ENCODE results near the gene ZNF790.
"Not testable (repeated sequence)": the region's sequence is repeated elsewhere in the genome, so short reads cannot be mapped to it uniquely, and the experiment has no call there.

Gene ZNF790

GRCh38 chr19:36821758-36822157, 16.4 kb downstream of the ZNF790 start:
- Histone ChIP-seq H3K9ac (ENCODE audit: low read length) (no peak overlapping the region), H3K36me3 (ENCODE audit: control insufficient read depth, insufficient read depth, low read length, severe bottlenecking) (peaks cover 90% of the 10 kb centered on the region), H3K27me3 (replicated peaks; ENCODE audit: control insufficient read depth, insufficient read depth, low read length) (no peaks in the 10 kb centered on the region), H3K9me3 (ENCODE audit: control insufficient read depth, low read length) (peaks cover 99% of the 10 kb centered on the region), H3K4me3 (ENCODE audit: low read length) (peak overlapping the region; percentile 67), H3K4me1 (ENCODE audit: control insufficient read depth, insufficient read depth, low read length) (no peaks in the 10 kb centered on the region)
- no peak for DNase-seq (ENCODE audit: low read depth)

GRCh38 chr19:36819130-36819630, 19.0 kb downstream of the ZNF790 start:
- H3K9me3 ChIP-seq (ENCODE audit: control insufficient read depth, low read length) = peaks cover 99% of the 10 kb centered on the region
- no peak for DNase-seq (ENCODE audit: low read depth)
- no peaks in the 10 kb centered on the region for H3K27me3 ChIP-seq (replicated peaks; ENCODE audit: control insufficient read depth, insufficient read depth, low read length)
- H3K36me3 ChIP-seq (ENCODE audit: control insufficient read depth, insufficient read depth, low read length, severe bottlenecking) = peaks cover 96% of the 10 kb centered on the region
- H3K9ac ChIP-seq (ENCODE audit: low read length) = no peak overlapping the region
- H3K4me1 ChIP-seq (ENCODE audit: control insufficient read depth, insufficient read depth, low read length) = no peaks in the 10 kb centered on the region
- H3K4me3 ChIP-seq (ENCODE audit: low read length) = peak overlapping the region; percentile 66

GRCh38 chr19:36807029-36807428, 31.2 kb downstream of the ZNF790 start:
- DNase-seq (ENCODE audit: low read depth) = no peak
- Histone ChIP-seq H3K27me3 (replicated peaks; ENCODE audit: control insufficient read depth, insufficient read depth, low read length) (no peaks in the 10 kb centered on the region), H3K4me1 (ENCODE audit: control insufficient read depth, insufficient read depth, low read length) (no peaks in the 10 kb centered on the region), H3K4me3 (ENCODE audit: low read length) (no peak overlapping the region), H3K9me3 (ENCODE audit: control insufficient read depth, low read length) (peaks cover 93% of the 10 kb centered on the region), H3K36me3 (ENCODE audit: control insufficient read depth, insufficient read depth, low read length, severe bottlenecking) (peaks cover 40% of the 10 kb centered on the region), H3K9ac (ENCODE audit: low read length) (no peak overlapping the region)

GRCh38 chr19:36805364-36805763, 32.8 kb downstream of the ZNF790 start:
- no peaks in the 10 kb centered on the region for H3K4me1 ChIP-seq (ENCODE audit: control insufficient read depth, insufficient read depth, low read length)
- no peak overlapping the region for H3K4me3 ChIP-seq (ENCODE audit: low read length)
- peaks cover 76% of the 10 kb centered on the region for H3K9me3 ChIP-seq (ENCODE audit: control insufficient read depth, low read length)
- no peak for DNase-seq (ENCODE audit: low read depth)
- H3K27me3 ChIP-seq (replicated peaks; ENCODE audit: control insufficient read depth, insufficient read depth, low read length) = no peaks in the 10 kb centered on the region
- peaks cover 39% of the 10 kb centered on the region for H3K36me3 ChIP-seq (ENCODE audit: control insufficient read depth, insufficient read depth, low read length, severe bottlenecking)
- no peak overlapping the region for H3K9ac ChIP-seq (ENCODE audit: low read length)

GRCh38 chr19:36797786-36798108, 40.4 kb downstream of the ZNF790 start:
- Histone ChIP-seq H3K4me3 (ENCODE audit: low read length) (peak overlapping the region; percentile 99), H3K9ac (ENCODE audit: low read length) (peak overlapping the region; percentile 89), H3K36me3 (ENCODE audit: control insufficient read depth, insufficient read depth, low read length, severe bottlenecking) (peaks cover 25% of the 10 kb centered on the region), H3K27me3 (replicated peaks; ENCODE audit: control insufficient read depth, insufficient read depth, low read length) (no peaks in the 10 kb centered on the region), H3K9me3 (ENCODE audit: control insufficient read depth, low read length) (peaks cover 23% of the 10 kb centered on the region), H3K4me1 (ENCODE audit: control insufficient read depth, insufficient read depth, low read length) (peaks cover 7% of the 10 kb centered on the region)
- DNase-seq (ENCODE audit: low read depth) = no peak

- H3K9me3 ChIP-seq (ENCODE audit: control insufficient read depth, low read length) = peaks cover 21% of the 10 kb centered on the region
- peak overlapping the region; percentile 99 for H3K4me3 ChIP-seq (ENCODE audit: low read length)
- DNase-seq (ENCODE audit: low read depth) = no peak
Measured at GRCh38 chr19:36796714-36796992, 41.5 kb downstream of the ZNF790 start.

GRCh38 chr19:36791420-36792141, 46.6 kb downstream of the ZNF790 start:
- DNase-seq (ENCODE audit: low read depth) = peak; percentile 9
- not testable (repeated sequence) for H3K4me1 ChIP-seq (ENCODE audit: control insufficient read depth, insufficient read depth, low read length); H3K9ac ChIP-seq (ENCODE audit: low read length); H3K27me3 ChIP-seq (replicated peaks; ENCODE audit: control insufficient read depth, insufficient read depth, low read length); H3K36me3 ChIP-seq (ENCODE audit: control insufficient read depth, insufficient read depth, low read length, severe bottlenecking); H3K9me3 ChIP-seq (ENCODE audit: control insufficient read depth, low read length)
- H3K4me3 ChIP-seq (ENCODE audit: low read length) = peak overlapping the region; percentile 44

More at GRCh38 chr19:36796714-36796992, 41.5 kb downstream of the ZNF790 start:
- Histone ChIP-seq H3K9ac (ENCODE audit: low read length) (peak overlapping the region; percentile 73), H3K36me3 (ENCODE audit: control insufficient read depth, insufficient read depth, low read length, severe bottlenecking) (peaks cover 18% of the 10 kb centered on the region), H3K4me1 (ENCODE audit: control insufficient read depth, insufficient read depth, low read length) (peaks cover 7% of the 10 kb centered on the region), H3K27me3 (replicated peaks; ENCODE audit: control insufficient read depth, insufficient read depth, low read length) (no peaks in the 10 kb centered on the region)

GRCh38 chr19:36775768-36776167, 62.4 kb downstream of the ZNF790 start:
- Histone ChIP-seq H3K4me1 (ENCODE audit: control insufficient read depth, insufficient read depth, low read length) (peaks cover 15% of the 10 kb centered on the region), H3K27me3 (replicated peaks; ENCODE audit: control insufficient read depth, insufficient read depth, low read length) (no peaks in the 10 kb centered on the region), H3K9ac (ENCODE audit: low read length) (no peak overlapping the region), H3K36me3 (ENCODE audit: control insufficient read depth, insufficient read depth, low read length, severe bottlenecking) (no peaks in the 10 kb centered on the region), H3K4me3 (ENCODE audit: low read length) (peak overlapping the region; percentile 50), H3K9me3 (ENCODE audit: control insufficient read depth, low read length) (peaks cover 7% of the 10 kb centered on the region)
- DNase-seq (ENCODE audit: low read depth) = no peak

- no peak for DNase-seq (ENCODE audit: low read depth)
- Histone ChIP-seq H3K27me3 (replicated peaks; ENCODE audit: control insufficient read depth, insufficient read depth, low read length) (no peaks in the 10 kb centered on the region), H3K4me3 (ENCODE audit: low read length) (peak overlapping the region; percentile 91), H3K36me3 (ENCODE audit: control insufficient read depth, insufficient read depth, low read length, severe bottlenecking) (no peaks in the 10 kb centered on the region), H3K9ac (ENCODE audit: low read length) (peak overlapping the region; percentile 84), H3K9me3 (ENCODE audit: control insufficient read depth, low read length) (peaks cover 13% of the 10 kb centered on the region), H3K4me1 (ENCODE audit: control insufficient read depth, insufficient read depth, low read length) (peaks cover 16% of the 10 kb centered on the region)
Measured at GRCh38 chr19:36773223-36773579, 65.0 kb downstream of the ZNF790 start.

GRCh38 chr19:36772311-36773222, 65.6 kb downstream of the ZNF790 start, which contains the start of gene ZNF850:
TSS of gene ZNF850 (minus strand) at chr19:36772807. CDS start at chr19:36762606, 10,201 bp downstream.
- DNase-seq (ENCODE audit: low read depth) = peak; percentile 98
- peaks cover 18% of the 10 kb centered on the region for H3K9me3 ChIP-seq (ENCODE audit: control insufficient read depth, low read length)
- H3K9ac ChIP-seq (ENCODE audit: low read length) = peak within 1 kb of the TSS; percentile 84
- H3K4me1 ChIP-seq (ENCODE audit: control insufficient read depth, insufficient read depth, low read length) = peaks cover 16% of the 10 kb centered on the region
- no peaks in the 10 kb centered on the region for H3K36me3 ChIP-seq (ENCODE audit: control insufficient read depth, insufficient read depth, low read length, severe bottlenecking)
- peak within 1 kb of the TSS; percentile 91 for H3K4me3 ChIP-seq (ENCODE audit: low read length)
- H3K27me3 ChIP-seq (replicated peaks; ENCODE audit: control insufficient read depth, insufficient read depth, low read length) = no peaks in the 10 kb centered on the region

All from adipocyte (in vitro differentiated cells).